Right cardiac atrium (tissue), 5 donors: ENCODE results near the gene TBC1D22A. TPM values are rescaled to one million over a fixed set of nuclear protein-coding genes. Genes with fewer than 3 reads are reported as not detected.

Experiments
- ATAC-seq, 2 donors: fragments of 200-7000 bp; cut with Tn5 transposase; one replicate each; pipeline versions ENCODE4 v1.8.0 to v1.9.1; 2020; ENCODE audit warnings: moderate library complexity in 2 of 2, mild to moderate bottlenecking in 1 of 2
- DNase-seq, 3 donors: peaks; one replicate each; pipeline ENCODE4 v3.0.0-alpha.2; 2020
- H3K27ac ChIP-seq: one replicate; pipeline ENCODE4 v1.5.1; 2013; ENCODE audit warnings: mild to moderate bottlenecking, low read length, control low read depth, moderate library complexity
- H3K27me3 ChIP-seq: one replicate; pipeline ENCODE4 v1.6.1; 2013; ENCODE audit not compliant: control insufficient read depth, insufficient read depth
- H3K4me1 ChIP-seq: one replicate; pipeline ENCODE4 v1.6.1; 2013; ENCODE audit warnings: low read length; ENCODE audit not compliant: control insufficient read depth, insufficient read depth
- H3K4me3 ChIP-seq: one replicate; pipeline ENCODE4 v1.5.1; 2013; ENCODE audit warnings: low read length, control low read depth
- H3K9me3 ChIP-seq: one replicate; pipeline ENCODE4 v1.6.1; 2013; ENCODE audit warnings: low read length; ENCODE audit not compliant: control insufficient read depth
- WGBS: extraction: QIAGEN DNeasy Blood & Tissue Kit; methylation state at CpG from one replicate; pipeline ENCODE4 v1.1.7; 2013; 5-methylcytosine and 5-hydroxymethylcytosine counted together
- intact Hi-C, 4 donors: fragments of 100-400 bp; cut with DNase I; formaldehyde crosslinking; loops; one replicate each; pipeline versions ENCODE4 v1.11.0 to v1.14.0; 2022 to 2023
- polyA plus RNA-seq: library from polyadenylated mRNA; stranded (reverse); fragments of 200-250 nt; gene quantifications from one replicate; pipeline ENCODE4 v1.2.3, GENCODE V29; 2013
- total RNA-seq, 4 donors: library from RNA; stranded (reverse); fragmentation: NEBNext Ultra II Directional; extraction: Animal tissue kit (Norgen Biotek cat#: 25700); gene quantifications; one replicate each; pipeline ENCODE4 v1.2.1, GENCODE V29; 2021
- donor health status: healthy with polysubstance abuse.
- donor health status: DM: no; HTN: yes; CAD: no.
- donor health status: DM: no; HTN: no; CAD: no.
- donor health status: DM: no; HTN: yes; CAD: no; lungs with severe emphysema.
- donor health status: DM: yes; HTN: yes; CAD: no.

TBC1D22A gene
- total and polyA plus RNA-seq, 5 donors = 12.0 to 17.3 (median 15.7) TPM

DNA sequence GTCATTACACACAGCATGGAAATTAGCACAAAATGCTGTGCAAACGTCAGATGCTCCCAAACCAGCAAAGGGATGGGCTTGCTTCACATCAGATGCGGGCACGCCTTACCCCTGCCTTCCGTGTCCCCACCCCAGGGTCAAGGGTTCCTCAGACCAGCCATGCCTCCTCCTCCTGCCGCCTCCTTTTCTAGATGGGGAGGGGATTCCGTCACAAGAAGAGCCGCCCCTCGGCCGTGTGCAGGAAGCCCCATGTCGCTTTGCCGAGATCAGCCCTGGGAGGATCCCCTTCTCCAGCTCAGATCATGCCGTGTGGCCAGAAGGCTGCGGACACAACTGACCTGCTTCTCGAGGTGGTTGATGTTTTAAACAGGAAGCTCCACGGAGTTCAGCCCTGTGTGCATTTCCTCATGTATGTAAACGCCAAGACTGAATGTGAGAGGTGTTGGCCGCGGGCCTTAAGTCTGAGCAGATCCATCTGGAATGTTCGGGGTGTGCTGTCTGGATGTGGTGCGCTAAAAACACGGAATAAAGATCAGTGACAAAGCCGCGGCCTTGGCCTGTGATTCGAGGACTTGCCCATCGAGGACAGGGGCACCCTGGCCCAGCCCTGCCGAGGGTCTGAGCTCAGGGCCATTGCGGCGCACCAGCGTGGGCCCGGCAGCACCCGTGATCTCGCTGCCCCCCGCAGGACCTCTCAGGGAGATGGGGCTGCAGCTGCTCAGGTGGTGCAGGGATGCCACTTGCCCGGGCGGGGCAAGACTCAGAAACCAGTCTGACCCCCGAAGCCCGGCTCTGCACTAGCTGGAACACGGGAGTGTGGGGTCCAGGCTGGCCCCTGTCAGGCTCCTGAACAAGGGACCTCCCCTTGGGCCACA lies 412.9 kb downstream of the TBC1D22A start:
- 67% methylated on average over 38 of the region's 38 CpGs for WGBS
- DNase-seq (peak in 2 of 3 donors; percentile 65 to 76), ATAC-seq (peak; percentile 15 to 63)
- H3K9me3 ChIP-seq = no peaks in the 10 kb centered on the region
- no peaks in the 10 kb centered on the region for H3K27me3 ChIP-seq
- no peak overlapping the region for H3K27ac ChIP-seq
- intact Hi-C loops = no loop called here
- H3K4me3 ChIP-seq = no peak overlapping the region
- H3K4me1 ChIP-seq = no peaks in the 10 kb centered on the region

DNA sequence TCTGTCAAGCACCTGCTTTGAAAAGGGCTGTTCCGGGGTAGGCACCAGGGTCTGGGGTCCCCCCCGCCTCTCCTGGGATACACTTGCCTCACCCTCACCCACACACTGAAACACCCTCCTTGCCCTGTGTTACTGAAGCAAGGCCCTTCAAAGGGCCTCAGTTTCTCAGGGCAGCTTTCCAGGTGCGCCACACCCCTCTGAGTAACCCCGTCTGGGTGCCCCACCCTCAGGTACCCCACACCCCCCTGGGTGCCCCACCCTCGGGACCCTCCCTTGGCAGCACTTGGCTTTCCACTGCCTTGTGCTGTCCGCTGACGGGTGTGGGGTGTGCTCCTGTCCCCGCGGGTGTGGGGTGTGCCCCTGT lies 413.6 kb downstream of the TBC1D22A start:
- intact Hi-C loops = no loop called here
- no peak for ATAC-seq
- H3K27ac ChIP-seq = no peak overlapping the region
- H3K27me3 ChIP-seq = no peaks in the 10 kb centered on the region
- H3K9me3 ChIP-seq = no peaks in the 10 kb centered on the region
- DNase-seq = peak in 1 of 3 donors; percentile 22
- no peak overlapping the region for H3K4me3 ChIP-seq
- 75% methylated on average over 9 of the region's 9 CpGs for WGBS
- H3K4me1 ChIP-seq = no peaks in the 10 kb centered on the region

DNA sequence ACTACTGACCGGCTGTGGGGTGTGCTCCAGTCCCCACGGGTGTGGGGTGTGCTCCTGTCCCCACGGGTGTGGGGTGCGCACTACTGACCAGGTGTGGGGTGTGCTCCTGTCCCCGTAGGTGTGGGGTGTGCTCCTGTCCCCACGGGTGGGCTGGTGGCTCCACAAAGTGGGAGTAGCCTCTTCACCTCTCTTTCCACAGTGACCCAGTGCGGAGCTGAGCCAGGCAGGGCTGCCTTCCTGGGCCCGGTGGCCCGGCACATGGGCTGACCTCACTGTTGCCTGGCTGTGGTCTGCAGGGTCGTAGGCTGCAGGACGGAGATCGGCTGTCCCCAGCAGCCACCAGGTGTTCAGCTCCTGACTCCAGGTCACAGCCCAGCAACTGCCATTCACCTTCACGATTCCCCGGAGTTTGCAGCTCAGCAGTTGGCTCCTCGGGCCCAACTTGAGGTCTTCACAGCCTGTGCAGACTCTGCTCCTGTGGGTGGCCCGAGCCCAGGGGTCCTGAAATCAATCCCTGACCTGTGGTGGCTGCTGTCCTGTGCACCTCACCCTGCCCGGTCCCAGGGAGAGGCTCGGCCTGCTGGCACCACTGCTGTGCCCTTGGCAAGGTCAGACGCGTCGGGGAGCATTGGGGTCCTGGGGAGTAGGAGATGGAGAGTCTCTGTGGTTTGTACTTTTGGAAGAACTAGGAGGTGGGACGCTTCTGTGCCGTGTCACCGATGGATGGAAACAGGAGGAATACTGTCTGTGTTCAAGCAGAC lies 414.3 kb downstream of the TBC1D22A start:
- no peaks in the 10 kb centered on the region for H3K27me3 ChIP-seq
- H3K4me3 ChIP-seq = no peak overlapping the region
- no peaks in the 10 kb centered on the region for H3K4me1 ChIP-seq
- intact Hi-C loops = no loop called here
- H3K9me3 ChIP-seq = no peaks in the 10 kb centered on the region
- peak in 2 of 3 donors; percentile 40 to 52 for DNase-seq
- 94% methylated on average over 24 of the region's 24 CpGs for WGBS
- no peak for ATAC-seq
- no peak overlapping the region for H3K27ac ChIP-seq

DNA sequence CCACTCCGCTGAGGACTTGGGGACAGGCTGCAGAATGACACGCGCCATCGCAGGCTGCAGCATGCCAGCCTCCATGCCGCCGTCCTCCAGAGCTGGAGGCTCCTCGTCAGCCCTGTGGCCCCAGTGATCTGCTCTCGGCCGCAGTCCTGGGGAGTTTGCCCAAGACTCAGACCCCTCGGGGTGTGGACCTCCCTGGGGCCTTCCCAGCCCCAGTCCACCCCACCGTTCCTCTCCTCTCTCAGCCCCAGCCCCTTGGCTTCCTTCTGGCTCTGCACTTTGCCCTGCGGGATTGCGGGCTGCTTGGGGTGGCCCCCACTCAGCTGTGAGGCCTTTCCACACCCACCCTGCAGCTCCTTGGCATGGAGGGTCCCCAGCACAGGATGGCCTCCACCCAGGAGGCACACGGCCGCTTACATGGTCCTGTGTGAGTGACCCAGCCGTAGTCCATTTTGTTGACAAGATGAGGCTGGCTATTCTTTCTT lies 414.9 kb downstream of the TBC1D22A start:
- ATAC-seq (no peak), DNase-seq (peak in 1 of 3 donors; percentile 51)
- Histone ChIP-seq H3K9me3 (no peaks in the 10 kb centered on the region), H3K27ac (no peak overlapping the region), H3K4me1 (no peaks in the 10 kb centered on the region), H3K27me3 (no peaks in the 10 kb centered on the region), H3K4me3 (no peak overlapping the region)
- intact Hi-C loops = no loop called here
- 98% methylated on average over 16 of the region's 16 CpGs for WGBS

DNA sequence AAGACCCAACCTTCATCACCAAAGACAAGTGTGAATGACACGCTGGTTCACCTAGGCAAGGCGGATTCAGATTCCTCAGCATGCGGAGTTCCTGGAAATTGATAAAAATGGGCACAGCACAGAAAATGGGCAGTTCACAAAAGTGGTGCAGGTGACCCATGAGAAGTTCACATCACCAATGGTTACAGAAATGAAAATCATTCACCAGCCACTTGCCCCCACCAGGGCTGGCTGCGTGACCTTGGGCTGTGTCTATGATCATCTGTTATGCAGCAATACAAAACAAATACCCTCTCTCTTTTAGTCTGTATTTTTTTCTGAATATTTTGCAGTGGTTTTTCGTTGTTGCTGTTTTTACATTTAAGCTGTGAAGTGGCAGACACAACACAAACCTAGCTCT lies 415.9 kb downstream of the TBC1D22A start:
- Histone ChIP-seq H3K27ac (no peak overlapping the region), H3K4me1 (no peaks in the 10 kb centered on the region), H3K27me3 (no peaks in the 10 kb centered on the region), H3K4me3 (no peak overlapping the region), H3K9me3 (no peaks in the 10 kb centered on the region)
- intact Hi-C loops = no loop called here
- ATAC-seq (no peak), DNase-seq (no peak)
- 97% methylated on average over 5 of the region's 5 CpGs for WGBS

DNA sequence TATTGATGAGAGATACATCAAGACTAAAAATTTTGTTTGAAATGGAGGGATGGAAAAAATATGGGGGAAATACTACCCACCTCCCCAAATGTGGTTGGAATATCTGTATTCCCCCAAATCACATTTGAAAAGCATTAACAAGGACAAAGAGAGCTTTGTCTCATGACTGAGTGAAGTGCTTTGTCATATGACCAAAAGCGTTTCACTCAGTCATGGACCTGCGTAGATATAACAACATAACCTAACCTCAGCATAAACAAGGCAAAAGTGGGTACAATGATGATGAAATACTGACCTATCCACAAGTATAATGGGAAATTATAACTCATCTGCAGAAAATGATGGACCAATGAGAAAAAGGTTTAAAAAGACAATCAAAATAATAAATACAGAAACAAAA lies 418.3 kb downstream of the TBC1D22A start:
- DNase-seq = no peak
- no peak overlapping the region for H3K27ac ChIP-seq
- WGBS = 88% methylated on average over 2 of the region's 2 CpGs
- no peak overlapping the region for H3K4me3 ChIP-seq
- no peak for ATAC-seq
- H3K4me1 ChIP-seq = no peaks in the 10 kb centered on the region
- intact Hi-C loops = no loop called here
- no peaks in the 10 kb centered on the region for H3K9me3 ChIP-seq
- no peaks in the 10 kb centered on the region for H3K27me3 ChIP-seq

DNA sequence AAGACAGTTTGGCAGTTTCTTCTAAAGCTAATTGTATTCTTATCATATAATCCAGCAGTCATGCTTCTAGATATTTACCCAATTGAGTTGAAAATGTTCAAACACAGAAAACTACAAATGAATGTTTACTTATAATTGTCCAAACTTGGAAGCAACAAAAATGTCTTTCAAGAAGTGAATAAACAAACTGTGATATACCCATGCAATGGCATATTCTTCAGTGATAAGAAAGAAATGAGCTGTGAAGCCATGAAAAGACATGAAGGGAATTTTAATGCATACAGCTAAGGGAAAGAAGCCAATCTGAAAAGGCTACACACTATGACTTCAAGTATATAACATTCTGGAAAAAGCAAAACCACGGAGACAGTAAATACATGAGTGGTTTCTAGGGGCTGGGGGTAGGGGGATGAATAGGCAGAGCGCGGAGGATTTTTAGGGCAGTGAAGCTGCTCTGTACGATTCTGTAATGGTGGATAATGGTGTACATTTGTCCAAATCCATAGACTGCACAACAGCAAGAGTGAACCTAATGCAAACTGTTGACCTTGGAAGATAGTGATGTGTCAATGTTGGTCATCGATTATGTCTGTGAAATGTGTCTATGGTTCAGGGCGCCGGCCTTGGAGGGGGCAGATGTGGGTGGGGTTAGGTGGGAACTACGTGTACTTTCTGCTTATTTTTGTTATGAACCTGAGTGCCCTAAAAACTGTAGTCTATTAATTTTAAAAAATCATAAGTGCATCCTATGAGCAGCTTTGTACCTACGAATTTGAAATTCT lies 424.9 kb downstream of the TBC1D22A start:
- Histone ChIP-seq H3K4me3 (no peak overlapping the region), H3K27me3 (no peaks in the 10 kb centered on the region), H3K9me3 (no peaks in the 10 kb centered on the region), H3K27ac (no peak overlapping the region), H3K4me1 (no peaks in the 10 kb centered on the region)
- intact Hi-C loops = no loop called here
- ATAC-seq = no peak
- WGBS = 94% methylated on average over 9 of the region's 9 CpGs
- DNase-seq = no peak

DNA sequence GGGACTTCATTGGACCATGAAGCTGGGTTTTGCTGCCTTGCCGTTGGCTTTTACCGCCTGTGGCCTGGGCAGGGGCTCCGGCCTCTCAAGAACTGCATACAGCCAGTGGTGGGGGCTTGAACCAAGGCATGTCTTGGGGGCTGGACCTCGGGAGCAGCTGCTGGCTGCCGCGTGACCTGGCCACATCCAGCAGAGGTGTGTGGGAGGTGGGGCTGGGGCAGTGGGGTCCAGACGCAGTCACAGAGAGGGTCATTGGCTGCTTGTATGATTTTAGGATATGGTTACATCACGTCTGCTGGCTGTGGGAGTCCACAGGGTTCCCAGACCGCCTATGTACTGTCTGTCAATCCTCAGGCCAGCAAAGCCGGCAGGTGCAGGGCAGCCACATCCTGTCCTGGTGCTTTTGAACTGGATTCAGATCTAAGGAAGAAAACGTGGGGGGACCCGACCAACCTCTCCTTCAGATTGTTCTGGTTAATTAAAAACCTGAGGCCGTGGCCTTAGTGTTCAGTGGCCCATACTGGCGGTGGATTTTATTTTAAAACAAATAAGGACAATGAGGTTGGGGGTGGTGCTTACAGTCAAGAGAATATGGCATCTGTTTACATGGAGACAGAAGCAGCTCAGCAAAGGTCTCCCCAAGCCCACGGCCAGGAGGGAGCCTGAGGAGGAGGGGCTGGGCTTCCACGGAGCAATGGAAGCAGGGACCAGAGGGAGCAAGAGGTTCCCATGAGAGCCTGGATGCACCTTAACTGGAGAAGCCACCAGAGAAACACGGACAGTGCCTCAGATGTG lies 426.0 kb downstream of the TBC1D22A start:
- no peaks in the 10 kb centered on the region for H3K27me3 ChIP-seq
- H3K4me1 ChIP-seq = no peaks in the 10 kb centered on the region
- intact Hi-C loops = no loop called here
- ATAC-seq (no peak), DNase-seq (no peak)
- no peak overlapping the region for H3K27ac ChIP-seq
- 73% methylated on average over 17 of the region's 17 CpGs for WGBS
- no peak overlapping the region for H3K4me3 ChIP-seq
- H3K9me3 ChIP-seq = no peaks in the 10 kb centered on the region

DNA sequence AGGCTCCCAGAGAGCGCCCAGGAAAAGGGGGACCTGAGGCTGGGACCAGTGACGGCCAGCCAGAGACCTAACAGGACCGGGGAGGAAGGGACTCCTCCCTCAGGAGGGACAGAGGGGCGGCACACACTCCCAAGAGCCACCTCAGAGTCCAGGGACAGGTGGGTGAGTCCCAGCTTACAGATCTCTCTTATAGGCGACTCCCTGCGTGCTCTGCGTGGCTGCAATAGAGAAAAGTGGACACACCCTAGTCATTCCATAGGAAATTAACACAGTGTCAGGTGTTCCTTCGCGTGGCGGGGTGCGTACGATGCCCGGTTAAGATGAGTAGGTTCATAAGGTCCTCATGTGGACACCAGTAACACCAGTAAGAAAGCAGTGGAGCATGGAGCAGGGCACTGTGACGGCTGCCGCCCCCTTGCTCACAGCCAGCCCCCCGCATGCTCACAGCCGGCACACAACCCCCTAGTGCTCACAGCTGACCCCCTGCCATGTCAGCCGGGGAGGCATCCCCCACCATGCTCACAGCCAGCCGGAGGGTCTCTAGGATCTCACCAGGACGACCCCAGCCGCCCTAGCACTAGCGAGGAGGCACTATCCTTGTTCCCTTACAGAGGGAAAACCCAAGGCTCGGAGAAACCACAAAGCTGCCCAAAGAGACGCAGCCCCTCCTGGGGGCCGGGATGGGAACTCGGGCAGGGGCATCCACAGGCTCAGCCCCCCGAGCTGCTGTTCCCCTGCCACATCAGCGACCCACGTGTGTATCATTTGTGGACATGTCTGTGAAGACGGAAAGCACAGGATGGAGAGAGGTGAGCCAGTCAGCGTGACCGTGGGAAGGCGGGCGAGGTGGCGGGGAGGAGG lies 426.8 kb downstream of the TBC1D22A start:
- Histone ChIP-seq H3K4me3 (no peak overlapping the region), H3K27ac (no peak overlapping the region), H3K27me3 (no peaks in the 10 kb centered on the region), H3K9me3 (no peaks in the 10 kb centered on the region), H3K4me1 (no peaks in the 10 kb centered on the region)
- 87% methylated on average over 35 of the region's 35 CpGs for WGBS
- DNase-seq (no peak), ATAC-seq (no peak)
- intact Hi-C loops = no loop called here
